IMR-90 (cell line): ENCODE measurements around the gene LPAR1.

Source experiments
- BHLHE40 ChIP-seq: fragments of 150-350 bp; IDR thresholded peaks from 2 replicates; pipeline ENCODE4 v1.6.1; 2016; ENCODE audit warnings: mild to moderate bottlenecking, low read depth, low read length
- CEBPB ChIP-seq: IDR thresholded peaks from 2 replicates; pipeline ENCODE4 v1.6.1; 2012; ENCODE audit warnings: low read depth, low read length, improper control_type of control experiment
- MAZ ChIP-seq: IDR thresholded peaks from 2 replicates; pipeline ENCODE4 v1.6.1; 2012; ENCODE audit warnings: low read depth, mild to moderate bottlenecking, low read length, improper control_type of control experiment, moderate library complexity, borderline replicate concordance
- MXI1 ChIP-seq: IDR thresholded peaks from 2 replicates; pipeline ENCODE4 v1.6.1; 2012; ENCODE audit warnings: low read depth, mild to moderate bottlenecking, low read length, moderate library complexity, borderline replicate concordance
- POLR2A ChIP-seq: IDR thresholded peaks from 2 replicates; pipeline ENCODE4 v1.6.1; 2012; ENCODE audit warnings: mild to moderate bottlenecking, low read depth, low read length
- RAD21 ChIP-seq: IDR thresholded peaks from 2 replicates; pipeline ENCODE4 v1.6.1; 2012; ENCODE audit warnings: low read length, improper control_type of control experiment
- RCOR1 ChIP-seq: IDR thresholded peaks from 2 replicates; pipeline ENCODE4 v1.6.1; 2012; ENCODE audit warnings: mild to moderate bottlenecking, low read length, improper control_type of control experiment; ENCODE audit not compliant: insufficient replicate concordance
- RFX5 ChIP-seq: IDR thresholded peaks from 2 replicates; pipeline ENCODE4 v1.8.0; 2012; ENCODE audit warnings: low read depth, mild to moderate bottlenecking, low read length, moderate library complexity
- SMC3 ChIP-seq: fragments of 150-350 bp; IDR thresholded peaks from 2 replicates; pipeline ENCODE4 v1.6.1; 2016; ENCODE audit warnings: low read depth, mild to moderate bottlenecking, antibody characterized with exemption, low read length, moderate library complexity
- TF ChIP-seq, protein P1 (sequence below): conservative IDR thresholded peaks from 2 replicates; pipeline ENCODE4 v1.5.1; 2012; ENCODE audit warnings: mild to moderate bottlenecking, low read depth, low read length, improper control_type of control experiment
- TF ChIP-seq, protein P2 (sequence below): fragments of 150-350 bp; IDR thresholded peaks from 2 replicates; pipeline ENCODE4 v1.6.1; 2017; ENCODE audit warnings: mild to moderate bottlenecking, antibody characterized with exemption, low read length, low read depth
- TF ChIP-seq, protein P3 (sequence below): fragments of 150-350 bp; IDR thresholded peaks from 2 replicates; pipeline ENCODE4 v1.6.1; 2016; ENCODE audit warnings: low read depth, mild to moderate bottlenecking, low read length, moderate library complexity, borderline replicate concordance

DNA sequence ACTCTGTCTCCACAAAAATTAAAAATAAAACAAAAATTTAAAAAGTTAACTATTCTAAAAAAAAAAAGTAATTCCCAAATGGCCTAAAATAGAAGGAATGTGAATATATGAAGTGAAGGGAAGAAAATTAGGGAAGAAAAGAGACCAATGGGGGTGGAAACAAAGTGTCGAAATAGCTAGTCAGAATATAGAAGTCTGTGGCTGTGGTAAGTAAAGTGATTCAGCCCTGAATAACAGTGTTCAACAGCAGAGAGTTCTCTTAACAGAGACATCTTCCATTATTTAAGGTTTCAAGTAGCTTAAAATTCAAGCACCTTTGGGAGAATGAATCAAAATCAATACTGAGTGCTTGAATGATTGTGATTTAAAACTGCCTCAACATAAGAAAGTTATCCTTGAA lies 51.7 kb downstream of the LPAR1 start:
- TF ChIP-seq POLR2A (no peak), MXI1 (no peak), CEBPB (peak; percentile 74), SMC3 (no peak), RCOR1 (no peak), RFX5 (no peak), RAD21 (no peak), MAZ (no peak), BHLHE40 (no peak)
- TF ChIP-seq, protein P1, sequence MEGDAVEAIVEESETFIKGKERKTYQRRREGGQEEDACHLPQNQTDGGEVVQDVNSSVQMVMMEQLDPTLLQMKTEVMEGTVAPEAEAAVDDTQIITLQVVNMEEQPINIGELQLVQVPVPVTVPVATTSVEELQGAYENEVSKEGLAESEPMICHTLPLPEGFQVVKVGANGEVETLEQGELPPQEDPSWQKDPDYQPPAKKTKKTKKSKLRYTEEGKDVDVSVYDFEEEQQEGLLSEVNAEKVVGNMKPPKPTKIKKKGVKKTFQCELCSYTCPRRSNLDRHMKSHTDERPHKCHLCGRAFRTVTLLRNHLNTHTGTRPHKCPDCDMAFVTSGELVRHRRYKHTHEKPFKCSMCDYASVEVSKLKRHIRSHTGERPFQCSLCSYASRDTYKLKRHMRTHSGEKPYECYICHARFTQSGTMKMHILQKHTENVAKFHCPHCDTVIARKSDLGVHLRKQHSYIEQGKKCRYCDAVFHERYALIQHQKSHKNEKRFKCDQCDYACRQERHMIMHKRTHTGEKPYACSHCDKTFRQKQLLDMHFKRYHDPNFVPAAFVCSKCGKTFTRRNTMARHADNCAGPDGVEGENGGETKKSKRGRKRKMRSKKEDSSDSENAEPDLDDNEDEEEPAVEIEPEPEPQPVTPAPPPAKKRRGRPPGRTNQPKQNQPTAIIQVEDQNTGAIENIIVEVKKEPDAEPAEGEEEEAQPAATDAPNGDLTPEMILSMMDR, result no peak
- TF ChIP-seq, protein P2, sequence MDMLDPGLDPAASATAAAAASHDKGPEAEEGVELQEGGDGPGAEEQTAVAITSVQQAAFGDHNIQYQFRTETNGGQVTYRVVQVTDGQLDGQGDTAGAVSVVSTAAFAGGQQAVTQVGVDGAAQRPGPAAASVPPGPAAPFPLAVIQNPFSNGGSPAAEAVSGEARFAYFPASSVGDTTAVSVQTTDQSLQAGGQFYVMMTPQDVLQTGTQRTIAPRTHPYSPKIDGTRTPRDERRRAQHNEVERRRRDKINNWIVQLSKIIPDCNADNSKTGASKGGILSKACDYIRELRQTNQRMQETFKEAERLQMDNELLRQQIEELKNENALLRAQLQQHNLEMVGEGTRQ, result no peak
- TF ChIP-seq, protein P3, sequence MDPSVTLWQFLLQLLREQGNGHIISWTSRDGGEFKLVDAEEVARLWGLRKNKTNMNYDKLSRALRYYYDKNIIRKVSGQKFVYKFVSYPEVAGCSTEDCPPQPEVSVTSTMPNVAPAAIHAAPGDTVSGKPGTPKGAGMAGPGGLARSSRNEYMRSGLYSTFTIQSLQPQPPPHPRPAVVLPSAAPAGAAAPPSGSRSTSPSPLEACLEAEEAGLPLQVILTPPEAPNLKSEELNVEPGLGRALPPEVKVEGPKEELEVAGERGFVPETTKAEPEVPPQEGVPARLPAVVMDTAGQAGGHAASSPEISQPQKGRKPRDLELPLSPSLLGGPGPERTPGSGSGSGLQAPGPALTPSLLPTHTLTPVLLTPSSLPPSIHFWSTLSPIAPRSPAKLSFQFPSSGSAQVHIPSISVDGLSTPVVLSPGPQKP, result no peak
